CD14-positive monocyte (primary cell): ENCODE results near the gene MEGF8. TPM values are rescaled to one million over a fixed set of nuclear protein-coding genes. Genes with fewer than 3 reads are reported as not detected.

ENCODE experiments used
- DNase-seq, 3 donors: peaks; one replicate each; pipeline ENCODE4 v3.0.0-alpha.2; 2011 to 2022
- H2AFZ ChIP-seq: 2 replicates; pipeline ENCODE4 v1.6.0; 2012; ENCODE audit warnings: mild to moderate bottlenecking, low read depth, low read length, inconsistent platforms; ENCODE audit not compliant: insufficient read depth, poor library complexity, severe bottlenecking
- H3K27ac ChIP-seq, 2 donors: 1 replicate in 1 of 2; 2 replicates in 1 of 2; pipeline ENCODE4 v1.5.1; 2012 to 2013; ENCODE audit warnings: low read length in 2 of 2, control low read depth in 1 of 2, inconsistent platforms in 1 of 2, low read depth in 1 of 2, mild to moderate bottlenecking in 1 of 2
- H3K27me3 ChIP-seq, 2 donors: one replicate each; pipeline versions ENCODE4 v1.6.0 to v1.6.1; 2011 to 2013; ENCODE audit warnings: low read length in 2 of 2; ENCODE audit not compliant: control insufficient read depth in 2 of 2, insufficient read depth in 2 of 2
- H3K36me3 ChIP-seq, 2 donors: replicated peaks in 1 of 2; 1 replicate in 1 of 2; 2 replicates in 1 of 2; pipeline versions ENCODE4 v1.5.1 to v1.6.1; 2012 to 2013; ENCODE audit warnings: low read length in 2 of 2, control low read depth in 1 of 2, inconsistent platforms in 1 of 2, mild to moderate bottlenecking in 1 of 2; ENCODE audit not compliant: insufficient read depth in 2 of 2, control insufficient read depth in 1 of 2
- H3K4me1 ChIP-seq, 2 donors: 1 replicate in 1 of 2; 2 replicates in 1 of 2; pipeline versions ENCODE4 v1.5.1 to v1.6.1; 2012 to 2013; ENCODE audit warnings: low read length in 2 of 2, control low read depth in 1 of 2, inconsistent platforms in 1 of 2, mild to moderate bottlenecking in 1 of 2, moderate library complexity in 1 of 2; ENCODE audit not compliant: insufficient read depth in 2 of 2, control insufficient read depth in 1 of 2
- H3K4me2 ChIP-seq: replicated peaks from 2 replicates; pipeline ENCODE3; 2012; ENCODE audit warnings: low read length, moderate library complexity, mild to moderate bottlenecking; ENCODE audit not compliant: poor library complexity, severe bottlenecking; ENCODE audit errors: extremely low read depth
- H3K4me3 ChIP-seq, 3 experiments: fragments of 200-600 bp in 1 of 3; sonication (generic) in 1 of 3; replicated peaks in 1 of 3; 1 replicate in 2 of 3; 2 replicates in 1 of 3; pipeline ENCODE4 v1.5.1; 2011 to 2013; ENCODE audit warnings: low read length in 3 of 3, mild to moderate bottlenecking in 3 of 3, control low read depth in 2 of 3, low read depth in 2 of 3, inconsistent platforms in 1 of 3, moderate library complexity in 1 of 3
- H3K79me2 ChIP-seq: 2 replicates; pipeline ENCODE4 v1.6.0; 2012; ENCODE audit warnings: mild to moderate bottlenecking, control low read depth, inconsistent platforms, low read length, moderate library complexity; ENCODE audit not compliant: insufficient read depth
- H3K9ac ChIP-seq: 2 replicates; pipeline ENCODE4 v1.6.0; 2017; ENCODE audit warnings: low read length, mild to moderate bottlenecking; ENCODE audit not compliant: insufficient read depth, poor library complexity, severe bottlenecking
- H3K9me3 ChIP-seq, 2 donors: replicated peaks in 1 of 2; 1 replicate in 1 of 2; 2 replicates in 1 of 2; pipeline versions ENCODE4 v1.5.1 to v1.6.1; 2012 to 2013; ENCODE audit warnings: low read length in 2 of 2, control low read depth in 1 of 2; ENCODE audit not compliant: control insufficient read depth in 1 of 2, insufficient read depth in 1 of 2
- H4K20me1 ChIP-seq: 2 replicates; pipeline ENCODE4 v1.6.0; 2012; ENCODE audit warnings: mild to moderate bottlenecking, low read length, control low read depth, moderate library complexity; ENCODE audit not compliant: insufficient read depth
- H3K27ac Mint-ChIP-seq, 7 donors: one replicate each; pipeline ENCODE4 v1.8.0; 2020; ENCODE audit warnings: mild to moderate bottlenecking in 7 of 7, mixed read lengths in 7 of 7, moderate library complexity in 6 of 7, inconsistent platforms in 2 of 7
- H3K27me3 Mint-ChIP-seq, 3 donors: one replicate each; pipeline ENCODE4 v1.8.0; 2021 to 2022; ENCODE audit warnings: low read depth in 3 of 3, mild to moderate bottlenecking in 3 of 3, mixed read lengths in 3 of 3, moderate library complexity in 3 of 3, inconsistent platforms in 1 of 3
- H3K36me3 Mint-ChIP-seq, 2 donors: one replicate each; pipeline ENCODE4 v1.8.0; 2020; ENCODE audit warnings: mixed read lengths in 2 of 2, inconsistent platforms in 1 of 2, mild to moderate bottlenecking in 1 of 2
- H3K4me1 Mint-ChIP-seq: one replicate; pipeline ENCODE4 v1.8.0; 2020; ENCODE audit warnings: mild to moderate bottlenecking, mixed read lengths
- H3K4me3 Mint-ChIP-seq, 2 donors: one replicate each; pipeline ENCODE4 v1.8.0; 2020; ENCODE audit warnings: mild to moderate bottlenecking in 2 of 2, mixed read lengths in 2 of 2, moderate library complexity in 1 of 2
- H3K9me3 Mint-ChIP-seq, 7 donors: one replicate each; pipeline ENCODE4 v1.8.0; 2020 to 2022; ENCODE audit warnings: mixed read lengths in 7 of 7, mild to moderate bottlenecking in 6 of 7, moderate library complexity in 6 of 7, inconsistent platforms in 2 of 7
- CTCF ChIP-seq: fragments of 200-600 bp; IDR thresholded peaks from one replicate; pipeline ENCODE4 v1.8.0; 2022; ENCODE audit warnings: antibody characterized with exemption, mild to moderate bottlenecking
- WGBS: methylation state at CpG from one replicate; pipeline ENCODE4 v1.1.5; 2013; ENCODE audit warnings: missing lambda C conversion rate; ENCODE audit not compliant: insufficient coverage; 5-methylcytosine and 5-hydroxymethylcytosine counted together
- intact Hi-C, 2 donors: fragments of 100-400 bp; cut with micrococcal nuclease; formaldehyde crosslinking; loops; one replicate each; pipeline versions ENCODE4 v1.15.0 to v1.15.1; 2023
- polyA plus RNA-seq, 3 donors: library from polyadenylated mRNA; depleted of rRNA in 1 of 3; unstranded in 2 of 3; stranded (reverse) in 1 of 3; fragments of 300-500 nt in 2 of 3; fragments of >200 nt in 1 of 3; fragmentation: Illumina TruSeq in 2 of 3; gene quantifications; 1 replicate in 2 of 3; 2 replicates in 1 of 3; pipeline ENCODE4 v1.2.3, GENCODE V29; 2012 to 2021

The MEGF8 gene
- polyA plus RNA-seq, 3 donors: 0.15 to 2.7 (median 0.27) TPM

DNA sequence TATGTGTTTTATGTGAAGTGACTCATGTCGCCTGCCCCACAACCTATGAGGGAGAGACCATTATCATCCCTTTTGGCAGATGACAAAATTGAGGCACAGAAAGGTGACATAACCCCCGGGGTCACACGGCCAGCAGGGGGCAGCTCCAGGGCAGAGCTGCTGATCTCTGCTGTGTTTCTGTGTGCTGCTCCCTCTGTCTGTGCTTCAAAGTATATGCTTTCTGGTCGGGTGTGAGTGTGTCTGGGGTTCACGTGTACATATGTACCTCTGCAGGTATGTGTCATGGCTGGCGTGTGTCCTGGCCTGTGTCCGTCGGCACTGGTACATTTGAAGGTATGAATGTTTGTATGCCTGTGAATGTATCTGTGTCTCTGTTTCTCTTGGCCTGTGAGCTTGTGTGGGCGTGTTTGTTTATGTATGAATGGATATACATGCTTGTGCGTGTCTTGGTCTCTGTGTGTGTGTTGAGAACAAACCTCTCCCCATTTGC, 94.7 kb downstream of the MEGF8 start:
- Mint-ChIP-seq H3K27ac (peak overlapping the region in 1 of 7 donors; percentile 57), H3K4me1 (peaks cover 38% of the 10 kb centered on the region), H3K9me3 (peaks cover 0 to 14% (median 6%) of the 10 kb centered on the region in 7 donors), H3K36me3 (peaks cover 0 to 2% of the 10 kb centered on the region in 2 donors), H3K27me3 (peaks cover 26 to 40% (median 35%) of the 10 kb centered on the region in 3 donors), H3K4me3 (no peak overlapping the region)
- Histone ChIP-seq H3K9me3 (no peaks in the 10 kb centered on the region), H3K4me1 (peaks cover 23 to 37% of the 10 kb centered on the region in 2 donors), H4K20me1 (no peaks in the 10 kb centered on the region), H2AFZ (no peak overlapping the region), H3K4me3 (no peak overlapping the region), H3K27me3 (peaks cover 0 to 32% of the 10 kb centered on the region in 2 donors), H3K4me2 (no peak overlapping the region), H3K9ac (no peak overlapping the region), H3K27ac (no peak overlapping the region), H3K79me2 (no peaks in the 10 kb centered on the region), H3K36me3 (no peaks in the 10 kb centered on the region)
- peak in 2 of 3 donors; percentile 18 to 41 for DNase-seq
- WGBS: 68% methylated on average over 5 of the region's 10 CpGs
- TF ChIP-seq CTCF: peak; percentile 50
- intact Hi-C loops: no loop called here

- H3K9me3 Mint-ChIP-seq: peaks cover 0 to 14% (median 6%) of the 10 kb centered on the region in 7 donors
- peak overlapping the region in 1 of 7 donors; percentile 21 for H3K27ac Mint-ChIP-seq
- H3K27ac ChIP-seq: no peak overlapping the region
- no peak overlapping the region for H2AFZ ChIP-seq
- H3K9ac ChIP-seq: no peak overlapping the region
- peaks cover 0 to 2% of the 10 kb centered on the region in 2 donors for H3K36me3 Mint-ChIP-seq
- H3K9me3 ChIP-seq: no peaks in the 10 kb centered on the region
- no peaks in the 10 kb centered on the region for H3K79me2 ChIP-seq
- H3K4me3 ChIP-seq: no peak overlapping the region
- peaks cover 33 to 47% (median 39%) of the 10 kb centered on the region in 3 donors for H3K27me3 Mint-ChIP-seq
- no peaks in the 10 kb centered on the region for H4K20me1 ChIP-seq
- intact Hi-C loops: no loop called here
- no peak for DNase-seq
- WGBS: 92% methylated on average over 2 of the region's 4 CpGs
- H3K4me3 Mint-ChIP-seq: no peak overlapping the region
- TF ChIP-seq CTCF: no peak
- H3K4me2 ChIP-seq: no peak overlapping the region
- H3K4me1 Mint-ChIP-seq: peaks cover 38% of the 10 kb centered on the region
- H3K27me3 ChIP-seq: peaks cover 0 to 34% of the 10 kb centered on the region in 2 donors
- H3K4me1 ChIP-seq: peaks cover 23 to 37% of the 10 kb centered on the region in 2 donors
- H3K36me3 ChIP-seq: no peaks in the 10 kb centered on the region
These were observed 95.7 kb downstream of the MEGF8 start for GRCh38 chr19:42421101-42421500.
